ENCODE results near the gene SFXN2.

DNA sequence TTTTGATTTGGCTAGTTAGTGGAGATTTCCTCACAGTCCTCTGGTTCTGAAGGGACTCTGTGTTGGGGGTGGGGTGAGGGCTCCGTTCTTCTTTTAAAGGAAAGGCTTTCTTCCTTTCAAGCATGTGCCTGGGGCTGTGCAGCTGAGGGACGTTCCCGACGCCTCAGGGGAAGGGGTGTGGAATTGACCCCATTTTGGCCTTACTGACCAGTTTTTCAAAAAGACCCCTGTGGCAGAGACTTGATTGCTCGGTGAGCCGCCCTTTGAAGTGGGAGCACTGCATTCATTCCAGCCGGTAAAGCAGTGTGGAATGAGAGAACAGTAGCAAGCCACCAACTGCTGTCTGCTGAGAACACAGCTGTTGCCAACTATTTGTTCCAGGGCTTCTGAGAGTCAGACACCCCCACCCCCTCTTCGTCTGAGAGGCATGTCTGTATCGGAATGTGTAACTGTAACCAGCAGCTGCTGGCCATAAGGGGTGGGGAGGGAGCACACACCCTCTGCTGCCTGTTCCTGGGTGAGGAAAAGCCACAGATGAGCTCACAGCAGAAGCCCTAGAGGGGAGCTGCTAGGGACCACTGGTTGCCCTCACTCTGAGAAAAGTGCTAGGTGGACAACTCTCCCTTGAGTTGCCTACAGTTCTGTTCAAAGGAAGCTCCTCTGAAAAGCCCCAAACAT, 62.5 kb downstream of the SFXN2 start:
- TF ChIP-seq, protein P1, sequence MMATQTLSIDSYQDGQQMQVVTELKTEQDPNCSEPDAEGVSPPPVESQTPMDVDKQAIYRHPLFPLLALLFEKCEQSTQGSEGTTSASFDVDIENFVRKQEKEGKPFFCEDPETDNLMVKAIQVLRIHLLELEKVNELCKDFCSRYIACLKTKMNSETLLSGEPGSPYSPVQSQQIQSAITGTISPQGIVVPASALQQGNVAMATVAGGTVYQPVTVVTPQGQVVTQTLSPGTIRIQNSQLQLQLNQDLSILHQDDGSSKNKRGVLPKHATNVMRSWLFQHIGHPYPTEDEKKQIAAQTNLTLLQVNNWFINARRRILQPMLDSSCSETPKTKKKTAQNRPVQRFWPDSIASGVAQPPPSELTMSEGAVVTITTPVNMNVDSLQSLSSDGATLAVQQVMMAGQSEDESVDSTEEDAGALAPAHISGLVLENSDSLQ (IDR thresholded peaks at IDR 0.05), result no peak
- TF ChIP-seq CTBP1 (IDR thresholded peaks at IDR 0.05; ENCODE audit: borderline replicate concordance) (no peak), BHLHE40 (IDR thresholded peaks at IDR 0.05; ENCODE audit: borderline replicate concordance) (no peak), L3MBTL2 (conservative IDR thresholded peaks at IDR 0.05) (no peak), ARNT (IDR thresholded peaks at IDR 0.05) (no peak), HDGF (IDR thresholded peaks at IDR 0.05; ENCODE audit: borderline replicate concordance) (no peak)

All from HEK293T (cell line).